Measurements from ENCODE around the gene DUSP22.
A peak's percentile ranks its signal among the peaks of the same experiment; 100 is the strongest.
"Not testable (repeated sequence)": the region's sequence is repeated elsewhere in the genome, so short reads cannot be mapped to it uniquely, and the experiment has no call there.

DUSP22 gene

GRCh38 chr6:325161-325860 is 33.0 kb downstream of the DUSP22 start:
- DNase-seq, result not testable (repeated sequence)

- not testable (repeated sequence) for DNase-seq
These were observed 33.8 kb downstream of the DUSP22 start for GRCh38 chr6:326066-326465.

- no peak for DNase-seq
These were observed 34.7 kb downstream of the DUSP22 start for GRCh38 chr6:326896-327537.

- no peak for DNase-seq
These were observed 35.3 kb downstream of the DUSP22 start for GRCh38 chr6:327538-328116.

- DNase-seq, result no peak
These were observed 35.9 kb downstream of the DUSP22 start for GRCh38 chr6:328136-328670.

GRCh38 chr6:328924-329323 is 36.6 kb downstream of the DUSP22 start:
- DNase-seq, result no peak

GRCh38 chr6:329888-330691 is 37.8 kb downstream of the DUSP22 start:
- DNase-seq, result no peak

- no peak for DNase-seq
These were observed 38.7 kb downstream of the DUSP22 start for GRCh38 chr6:330948-331347.

- no peak for DNase-seq
These were observed 39.6 kb downstream of the DUSP22 start for GRCh38 chr6:331622-332521.

GRCh38 chr6:332671-333070 is 40.4 kb downstream of the DUSP22 start:
- no peak for DNase-seq

- DNase-seq, result no peak
These were observed 41.2 kb downstream of the DUSP22 start for GRCh38 chr6:333379-334002.

GRCh38 chr6:334536-335510 is 42.5 kb downstream of the DUSP22 start:
- no peak for DNase-seq

GRCh38 chr6:335572-335971 is 43.3 kb downstream of the DUSP22 start:
- DNase-seq, result no peak

GRCh38 chr6:336159-337114 is 44.1 kb downstream of the DUSP22 start:
- DNase-seq, result no peak

- DNase-seq, result peak; percentile 11 to 57
These were observed 45.6 kb downstream of the DUSP22 start for GRCh38 chr6:337805-338368.

- DNase-seq, result no peak
These were observed 46.6 kb downstream of the DUSP22 start for GRCh38 chr6:338815-339262.

- DNase-seq, result no peak
These were observed 47.2 kb downstream of the DUSP22 start for GRCh38 chr6:339480-339879.

- no peak for DNase-seq
These were observed 48.1 kb downstream of the DUSP22 start for GRCh38 chr6:340186-340955.
